ENCODE results near the gene EPS15. TPM values are rescaled to one million over a fixed set of nuclear protein-coding genes. Genes with fewer than 3 reads are reported as not detected.

Gene EPS15
- total RNA-seq, 2 donors from 2014 or later, result 54.2 to 65.4 TPM

- no peaks in the 10 kb centered on the region for H3K4me1 Mint-ChIP-seq
- no peak overlapping the region for H3K27ac Mint-ChIP-seq
- no peak overlapping the region for H3K4me3 Mint-ChIP-seq
- H3K27me3 Mint-ChIP-seq, result peaks cover 15% of the 10 kb centered on the region
- no peak for ATAC-seq (replicated peaks)
- H3K36me3 Mint-ChIP-seq (ENCODE audit: low read depth), result no peaks in the 10 kb centered on the region
- H3K9me3 Mint-ChIP-seq, result no peaks in the 10 kb centered on the region
Observed at GRCh38 chr1:51347398-51348146, 171.5 kb downstream of the EPS15 start.

- no peaks in the 10 kb centered on the region for H3K9me3 Mint-ChIP-seq
- H3K4me3 Mint-ChIP-seq, result no peak overlapping the region
- no peaks in the 10 kb centered on the region for H3K36me3 Mint-ChIP-seq (ENCODE audit: low read depth)
- peaks cover 18% of the 10 kb centered on the region for H3K27me3 Mint-ChIP-seq
- H3K27ac Mint-ChIP-seq, result no peak overlapping the region
- ATAC-seq (replicated peaks), result no peak
- H3K4me1 Mint-ChIP-seq, result no peaks in the 10 kb centered on the region
Observed at GRCh38 chr1:51346086-51346942, 172.8 kb downstream of the EPS15 start.

GRCh38 chr1:51345300-51345687 lies 173.8 kb downstream of the EPS15 start:
- H3K27ac Mint-ChIP-seq, result no peak overlapping the region
- H3K9me3 Mint-ChIP-seq, result no peaks in the 10 kb centered on the region
- ATAC-seq (replicated peaks), result no peak
- no peaks in the 10 kb centered on the region for H3K36me3 Mint-ChIP-seq (ENCODE audit: low read depth)
- peaks cover 18% of the 10 kb centered on the region for H3K27me3 Mint-ChIP-seq
- no peaks in the 10 kb centered on the region for H3K4me1 Mint-ChIP-seq
- H3K4me3 Mint-ChIP-seq, result no peak overlapping the region

- H3K4me1 Mint-ChIP-seq, result no peaks in the 10 kb centered on the region
- H3K36me3 Mint-ChIP-seq (ENCODE audit: low read depth), result no peaks in the 10 kb centered on the region
- peaks cover 18% of the 10 kb centered on the region for H3K27me3 Mint-ChIP-seq
- no peaks in the 10 kb centered on the region for H3K9me3 Mint-ChIP-seq
- no peak overlapping the region for H3K4me3 Mint-ChIP-seq
- no peak overlapping the region for H3K27ac Mint-ChIP-seq
- no peak for ATAC-seq (replicated peaks)
Observed at GRCh38 chr1:51344602-51345299, 174.3 kb downstream of the EPS15 start.

GRCh38 chr1:51344276-51344601 lies 174.8 kb downstream of the EPS15 start:
- Mint-ChIP-seq H3K27ac (no peak overlapping the region), H3K4me3 (no peak overlapping the region)

GRCh38 chr1:51343624-51344023 lies 175.4 kb downstream of the EPS15 start:
- Mint-ChIP-seq H3K27ac (no peak overlapping the region), H3K27me3 (peaks cover 24% of the 10 kb centered on the region), H3K9me3 (no peaks in the 10 kb centered on the region), H3K36me3 (ENCODE audit: low read depth) (no peaks in the 10 kb centered on the region), H3K4me3 (no peak overlapping the region), H3K4me1 (no peaks in the 10 kb centered on the region)
- no peak for ATAC-seq (replicated peaks)

More at GRCh38 chr1:51344276-51344601, 174.8 kb downstream of the EPS15 start:
- no peaks in the 10 kb centered on the region for H3K4me1 Mint-ChIP-seq
- H3K9me3 Mint-ChIP-seq, result no peaks in the 10 kb centered on the region
- no peaks in the 10 kb centered on the region for H3K36me3 Mint-ChIP-seq (ENCODE audit: low read depth)
- no peak for ATAC-seq (replicated peaks)
- H3K27me3 Mint-ChIP-seq, result peaks cover 19% of the 10 kb centered on the region

GRCh38 chr1:51342591-51343206 lies 176.4 kb downstream of the EPS15 start:
- Mint-ChIP-seq H3K9me3 (no peaks in the 10 kb centered on the region), H3K27me3 (peaks cover 28% of the 10 kb centered on the region), H3K27ac (no peak overlapping the region), H3K4me1 (no peaks in the 10 kb centered on the region), H3K4me3 (no peak overlapping the region), H3K36me3 (ENCODE audit: low read depth) (no peaks in the 10 kb centered on the region)
- ATAC-seq (replicated peaks), result no peak

- Mint-ChIP-seq H3K4me1 (no peaks in the 10 kb centered on the region), H3K9me3 (no peaks in the 10 kb centered on the region), H3K36me3 (ENCODE audit: low read depth) (no peaks in the 10 kb centered on the region), H3K4me3 (no peak overlapping the region), H3K27ac (no peak overlapping the region), H3K27me3 (peaks cover 28% of the 10 kb centered on the region)
- no peak for ATAC-seq (replicated peaks)
Observed at GRCh38 chr1:51341876-51342496, 177.1 kb downstream of the EPS15 start.

- no peak for ATAC-seq (replicated peaks)
- no peaks in the 10 kb centered on the region for H3K36me3 Mint-ChIP-seq (ENCODE audit: low read depth)
- no peaks in the 10 kb centered on the region for H3K4me1 Mint-ChIP-seq
- H3K4me3 Mint-ChIP-seq, result no peak overlapping the region
- no peaks in the 10 kb centered on the region for H3K9me3 Mint-ChIP-seq
- H3K27me3 Mint-ChIP-seq, result peaks cover 28% of the 10 kb centered on the region
- H3K27ac Mint-ChIP-seq, result no peak overlapping the region
Observed at GRCh38 chr1:51340380-51340779, 178.7 kb downstream of the EPS15 start.

GRCh38 chr1:51336711-51337110 lies 182.4 kb downstream of the EPS15 start:
- ATAC-seq (replicated peaks), result no peak
- no peak overlapping the region for H3K4me3 Mint-ChIP-seq
- no peak overlapping the region for H3K27ac Mint-ChIP-seq
- H3K36me3 Mint-ChIP-seq (ENCODE audit: low read depth), result no peaks in the 10 kb centered on the region
- peaks cover 12% of the 10 kb centered on the region for H3K27me3 Mint-ChIP-seq
- no peaks in the 10 kb centered on the region for H3K4me1 Mint-ChIP-seq
- H3K9me3 Mint-ChIP-seq, result no peaks in the 10 kb centered on the region

DNA sequence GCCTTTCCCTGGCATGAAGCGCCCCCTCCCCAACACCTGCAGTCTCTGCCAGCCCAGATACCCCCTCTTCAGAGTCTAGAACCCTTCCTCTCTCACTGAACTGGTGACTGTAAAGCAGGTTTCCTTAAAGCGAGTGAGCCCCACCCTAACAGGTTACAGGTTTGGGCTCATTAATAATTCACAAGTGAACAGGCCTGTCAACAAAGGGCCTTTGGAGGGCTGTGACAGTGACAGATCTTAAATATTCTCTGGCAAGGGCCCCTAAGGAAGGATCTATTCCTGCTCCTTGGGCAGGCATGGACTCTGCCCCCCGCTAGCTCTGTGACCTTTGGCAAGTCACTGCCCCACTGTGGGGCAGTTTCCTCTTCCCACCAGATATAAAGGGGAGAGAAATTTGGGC lies 183.1 kb downstream of the EPS15 start:
- Mint-ChIP-seq H3K27ac (no peak overlapping the region), H3K4me1 (peaks cover 5% of the 10 kb centered on the region), H3K4me3 (no peak overlapping the region), H3K36me3 (ENCODE audit: low read depth) (peaks cover 3% of the 10 kb centered on the region), H3K27me3 (peaks cover 19% of the 10 kb centered on the region), H3K9me3 (no peaks in the 10 kb centered on the region)
- no peak for ATAC-seq (replicated peaks)

DNA sequence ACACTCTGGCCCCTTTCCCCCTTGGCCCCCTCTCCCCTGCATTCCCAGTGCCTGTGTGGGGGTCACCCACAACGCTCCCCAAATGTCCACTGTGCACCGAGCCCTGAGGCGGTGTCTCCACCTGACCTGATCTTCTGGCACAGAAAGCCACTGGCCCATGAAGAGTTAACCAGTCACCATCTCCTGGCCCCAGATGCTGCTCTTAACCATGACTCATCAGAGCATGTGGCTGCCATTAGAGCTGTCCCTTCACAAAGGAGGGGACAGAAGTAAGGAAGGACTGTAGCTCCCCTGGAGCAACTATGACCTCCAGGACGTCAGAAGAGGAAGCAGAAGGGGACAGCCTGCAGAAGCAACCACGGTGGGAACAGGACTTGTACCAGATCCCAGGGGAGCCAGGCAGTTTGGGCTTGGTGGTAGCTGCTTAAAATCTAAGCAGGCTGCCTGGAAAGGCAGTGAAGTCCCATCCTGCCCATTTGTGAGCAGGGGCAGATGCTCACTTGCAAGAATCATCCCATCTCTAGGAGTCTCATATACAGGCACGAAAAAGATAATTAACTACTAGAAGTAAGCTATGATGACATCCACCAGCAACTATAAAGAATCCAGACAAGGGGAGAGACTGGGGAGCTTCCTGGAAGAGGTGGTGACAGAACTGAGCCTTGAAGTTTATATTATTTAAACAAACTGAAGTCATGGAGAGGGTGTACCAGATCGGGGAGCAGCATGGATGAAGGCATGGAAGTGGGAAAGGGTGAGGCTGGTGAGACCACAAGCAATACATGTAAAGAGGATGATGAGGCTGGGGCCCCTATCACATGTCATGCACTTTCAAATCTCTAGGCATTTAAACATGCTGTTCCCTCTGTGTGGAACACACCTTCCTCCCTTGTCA lies 187.6 kb downstream of the EPS15 start:
- ATAC-seq (replicated peaks), result peak; percentile 46
- Mint-ChIP-seq H3K4me1 (peaks cover 8% of the 10 kb centered on the region), H3K27ac (no peak overlapping the region), H3K9me3 (no peaks in the 10 kb centered on the region), H3K36me3 (ENCODE audit: low read depth) (peaks cover 6% of the 10 kb centered on the region), H3K27me3 (peaks cover 28% of the 10 kb centered on the region), H3K4me3 (peak overlapping the region; percentile 73)

Data from activated T-helper 17 cell treated with anti-CD3 and anti-CD28 coated beads, Interleukin-2, amount 50 U/mL, for 72 hours (primary cell).